H4 (cell line): ENCODE data around the gene GALM. TPM values are rescaled to one million over a fixed set of nuclear protein-coding genes. Genes with fewer than 3 reads are reported as not detected.
"Not testable (repeated sequence)": the region's sequence is repeated elsewhere in the genome, so short reads cannot be mapped to it uniquely, and the experiment has no call there.

Experiments used
- DNase-seq: peaks from one replicate; pipeline ENCODE4 v3.0.0-alpha.2; 2015; ENCODE audit warnings: low spot score
- total RNA-seq: library from RNA; depleted of rRNA; stranded (reverse); fragments of >200 nt; shearing (Covaris generic); gene quantifications from 2 replicates; pipeline ENCODE4 v1.2.3, GENCODE V29; 2014

GALM gene
- total RNA-seq, 1 experiment from 2014 or later = not detected

- not testable (repeated sequence) for DNase-seq
These were observed 15.0 kb downstream of the GALM start for GRCh38 chr2:38680868-38681267.

GRCh38 chr2:38682008-38682575 lies 16.2 kb downstream of the GALM start:
- DNase-seq = no peak

GRCh38 chr2:38682620-38683019 lies 16.7 kb downstream of the GALM start:
- DNase-seq = not testable (repeated sequence)

GRCh38 chr2:38683766-38684165 lies 17.9 kb downstream of the GALM start:
- DNase-seq = no peak

GRCh38 chr2:38685116-38685735 lies 19.3 kb downstream of the GALM start:
- peak; percentile 93 for DNase-seq

GRCh38 chr2:38690499-38691420 lies 24.8 kb downstream of the GALM start:
- DNase-seq = peak; percentile 89

GRCh38 chr2:38691994-38692393 lies 26.1 kb downstream of the GALM start:
- DNase-seq = no peak

GRCh38 chr2:38692636-38693318 lies 26.9 kb downstream of the GALM start:
- DNase-seq = no peak

GRCh38 chr2:38697116-38697840 lies 31.4 kb downstream of the GALM start:
- no peak for DNase-seq

GRCh38 chr2:38698467-38699003 lies 32.6 kb downstream of the GALM start:
- no peak for DNase-seq

GRCh38 chr2:38700113-38700785 lies 34.3 kb downstream of the GALM start:
- DNase-seq = no peak

GRCh38 chr2:38700881-38701458 lies 35.1 kb downstream of the GALM start:
- no peak for DNase-seq

GRCh38 chr2:38701542-38701941 lies 35.6 kb downstream of the GALM start:
- no peak for DNase-seq

- peak; percentile 64 for DNase-seq
These were observed 36.5 kb downstream of the GALM start for GRCh38 chr2:38702413-38702812.

GRCh38 chr2:38703336-38703735 lies 37.4 kb downstream of the GALM start:
- DNase-seq = not testable (repeated sequence)

GRCh38 chr2:38704664-38705063 lies 38.8 kb downstream of the GALM start:
- no peak for DNase-seq

GRCh38 chr2:38706846-38707345 lies 41.0 kb downstream of the GALM start:
- DNase-seq = no peak

GRCh38 chr2:38708491-38708890 lies 42.6 kb downstream of the GALM start:
- DNase-seq = not testable (repeated sequence)

- no peak for DNase-seq
These were observed 43.1 kb downstream of the GALM start for GRCh38 chr2:38708900-38709566.
